GM21526 (cell line): ENCODE data around the gene C1QC.
"Not testable (repeated sequence)": the region's sequence is repeated elsewhere in the genome, so short reads cannot be mapped to it uniquely, and the experiment has no call there.

Experiments used
- ATAC-seq: cut with Tn5 transposase; IDR thresholded peaks from one replicate; pipeline ENCODE4 v1.9.1; 2021; ENCODE audit warnings: moderate library complexity; ENCODE audit not compliant: unreplicated experiment, low FRiP score

C1QC gene

GRCh38 chr1:22645931-22646330 lies 2.5 kb downstream of the C1QC start:
- no peak for ATAC-seq

GRCh38 chr1:22646384-22646783 lies 3.0 kb downstream of the C1QC start:
- ATAC-seq: no peak

GRCh38 chr1:22650089-22650693 lies 6.8 kb downstream of the C1QC start:
- no peak for ATAC-seq

- ATAC-seq: no peak
These were observed 8.8 kb downstream of the C1QC start for GRCh38 chr1:22651941-22652856.

GRCh38 chr1:22652881-22653316 lies 9.5 kb downstream of the C1QC start, which contains the start of gene C1QB:
C1QB (plus strand) TSS chr1:22653236; CDS start chr1:22659463, 6,227 bp downstream.
- no peak for ATAC-seq

- ATAC-seq: no peak
These were observed 11.3 kb downstream of the C1QC start for GRCh38 chr1:22654692-22655091.

- no peak for ATAC-seq
These were observed 15.1 kb downstream of the C1QC start for GRCh38 chr1:22658385-22659163.

GRCh38 chr1:22660716-22661241 lies 17.3 kb downstream of the C1QC start:
- ATAC-seq: no peak

GRCh38 chr1:22661880-22662279 lies 18.4 kb downstream of the C1QC start:
- no peak for ATAC-seq

GRCh38 chr1:22662318-22662717 lies 18.9 kb downstream of the C1QC start:
- no peak for ATAC-seq

- ATAC-seq: no peak
These were observed 19.6 kb downstream of the C1QC start for GRCh38 chr1:22662986-22663408.

- ATAC-seq: no peak
These were observed 22.3 kb downstream of the C1QC start for GRCh38 chr1:22665752-22666151.

- no peak for ATAC-seq
These were observed 23.0 kb downstream of the C1QC start for GRCh38 chr1:22666412-22666811.

- ATAC-seq: not testable (repeated sequence)
These were observed 25.4 kb downstream of the C1QC start for GRCh38 chr1:22668840-22669239.

- ATAC-seq: no peak
These were observed 27.0 kb downstream of the C1QC start for GRCh38 chr1:22670352-22670975.

GRCh38 chr1:22671999-22672398 lies 28.6 kb downstream of the C1QC start:
- ATAC-seq: no peak

- no peak for ATAC-seq
These were observed 30.3 kb downstream of the C1QC start for GRCh38 chr1:22673486-22674409.

GRCh38 chr1:22674410-22674749 lies 30.9 kb downstream of the C1QC start:
- ATAC-seq: no peak

- ATAC-seq: not testable (repeated sequence)
These were observed 32.7 kb downstream of the C1QC start for GRCh38 chr1:22676151-22676550.
